Fibroblast of peridontal ligament (primary cell): ENCODE measurements around the gene SLC23A3.
A peak's percentile ranks its signal among the peaks of the same experiment; 100 is the strongest.

Experiments
- DNase-seq: peaks from one replicate; pipeline ENCODE4 v3.0.0-alpha.2; 2010; ENCODE audit errors: extremely low read depth

Gene SLC23A3, protein sequence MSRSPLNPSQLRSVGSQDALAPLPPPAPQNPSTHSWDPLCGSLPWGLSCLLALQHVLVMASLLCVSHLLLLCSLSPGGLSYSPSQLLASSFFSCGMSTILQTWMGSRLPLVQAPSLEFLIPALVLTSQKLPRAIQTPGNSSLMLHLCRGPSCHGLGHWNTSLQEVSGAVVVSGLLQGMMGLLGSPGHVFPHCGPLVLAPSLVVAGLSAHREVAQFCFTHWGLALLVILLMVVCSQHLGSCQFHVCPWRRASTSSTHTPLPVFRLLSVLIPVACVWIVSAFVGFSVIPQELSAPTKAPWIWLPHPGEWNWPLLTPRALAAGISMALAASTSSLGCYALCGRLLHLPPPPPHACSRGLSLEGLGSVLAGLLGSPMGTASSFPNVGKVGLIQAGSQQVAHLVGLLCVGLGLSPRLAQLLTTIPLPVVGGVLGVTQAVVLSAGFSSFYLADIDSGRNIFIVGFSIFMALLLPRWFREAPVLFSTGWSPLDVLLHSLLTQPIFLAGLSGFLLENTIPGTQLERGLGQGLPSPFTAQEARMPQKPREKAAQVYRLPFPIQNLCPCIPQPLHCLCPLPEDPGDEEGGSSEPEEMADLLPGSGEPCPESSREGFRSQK

DNA sequence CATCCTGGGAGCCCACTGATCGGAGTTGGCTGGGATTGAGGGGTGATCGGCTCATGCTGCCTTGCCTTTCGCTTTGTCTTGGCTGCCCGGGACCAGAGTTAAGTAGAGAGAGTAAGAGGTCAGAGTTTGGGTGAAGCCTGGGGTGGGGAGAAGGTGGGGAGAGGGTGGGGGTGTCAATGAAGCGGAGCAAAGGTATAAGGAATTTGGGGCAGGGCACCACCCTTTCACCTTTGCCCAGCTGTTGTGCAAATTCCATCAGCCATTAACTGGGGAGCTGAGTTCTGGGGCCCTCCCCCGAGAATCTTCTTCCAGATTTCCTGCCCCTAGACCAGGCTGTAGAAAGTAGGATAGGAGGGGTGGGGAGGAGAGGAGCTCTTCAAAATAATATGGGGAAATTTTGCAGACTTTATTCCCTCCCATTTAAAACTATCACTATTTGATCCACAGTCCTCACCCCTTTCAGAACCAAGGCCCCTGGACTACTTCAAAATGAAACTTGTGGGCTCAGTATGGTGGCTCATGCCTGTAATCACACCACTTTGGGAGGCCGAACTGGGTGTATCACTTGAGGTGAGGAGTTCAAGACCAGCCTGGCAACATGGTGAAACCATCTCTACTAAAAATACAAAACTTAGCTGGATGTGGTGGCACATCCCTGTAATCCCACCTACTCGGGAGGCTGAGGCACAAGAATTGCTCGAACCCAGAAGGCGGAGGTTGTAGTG lies at the start of gene SLC23A3:
TSS of gene SLC23A3 (minus strand) at position 100 of the 725 bp plus-strand sequence. CDS start at position 55, 45 bp downstream.
- no peak for DNase-seq

DNA sequence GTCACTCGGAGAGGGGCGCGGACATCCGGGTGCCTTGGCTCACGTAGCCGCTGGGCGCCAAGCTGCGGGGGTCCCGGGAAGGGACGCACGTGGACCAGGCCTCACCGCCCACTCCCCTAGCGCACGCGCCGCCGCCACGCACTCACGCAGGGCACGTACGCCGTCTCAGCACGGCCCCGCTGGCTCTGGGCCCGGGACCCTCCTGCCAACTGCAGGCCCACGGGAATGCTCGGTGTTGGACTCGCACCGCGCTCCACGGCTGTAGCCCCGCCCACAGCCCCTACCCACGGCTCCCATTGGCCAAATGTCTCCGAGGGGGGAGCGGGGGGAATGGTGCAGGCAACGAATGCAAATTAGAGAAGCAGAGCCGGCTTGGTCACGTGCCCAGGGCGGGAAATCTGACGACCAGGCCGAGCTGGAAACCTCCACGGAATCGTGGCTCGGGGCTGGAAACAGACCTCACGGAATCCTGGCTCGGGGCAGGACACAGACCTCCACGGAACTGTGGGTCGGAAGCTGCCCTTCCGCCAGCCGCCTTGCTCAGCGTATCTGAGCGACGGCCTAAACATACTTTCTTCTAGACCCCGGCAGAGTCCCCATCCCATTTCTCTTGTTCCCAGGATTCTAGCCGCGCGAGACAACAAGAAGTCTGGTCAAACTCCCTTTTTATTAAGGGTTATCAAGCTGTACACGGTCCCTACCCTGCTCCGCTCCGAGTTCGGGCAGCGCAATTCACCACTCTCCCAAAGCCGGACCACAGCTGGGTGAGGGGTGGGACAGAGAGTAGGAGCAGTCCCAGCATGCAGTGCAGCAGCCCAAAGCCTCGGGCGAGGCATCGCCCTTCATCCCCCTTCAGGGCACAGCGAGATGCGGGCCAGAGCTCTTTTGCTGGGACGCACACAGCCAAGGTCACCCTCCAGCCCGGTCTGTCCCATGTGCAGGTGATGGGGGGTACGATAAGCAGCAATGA lies 49.2 kb upstream of the SLC23A3 start, which contains the start of gene ABCB6:
TSS of gene ABCB6 (minus strand) at position 227 of the 970 bp plus-strand sequence. CDS start 285 bp downstream, outside the sequence.
- peak; percentile 94 for DNase-seq

DNA sequence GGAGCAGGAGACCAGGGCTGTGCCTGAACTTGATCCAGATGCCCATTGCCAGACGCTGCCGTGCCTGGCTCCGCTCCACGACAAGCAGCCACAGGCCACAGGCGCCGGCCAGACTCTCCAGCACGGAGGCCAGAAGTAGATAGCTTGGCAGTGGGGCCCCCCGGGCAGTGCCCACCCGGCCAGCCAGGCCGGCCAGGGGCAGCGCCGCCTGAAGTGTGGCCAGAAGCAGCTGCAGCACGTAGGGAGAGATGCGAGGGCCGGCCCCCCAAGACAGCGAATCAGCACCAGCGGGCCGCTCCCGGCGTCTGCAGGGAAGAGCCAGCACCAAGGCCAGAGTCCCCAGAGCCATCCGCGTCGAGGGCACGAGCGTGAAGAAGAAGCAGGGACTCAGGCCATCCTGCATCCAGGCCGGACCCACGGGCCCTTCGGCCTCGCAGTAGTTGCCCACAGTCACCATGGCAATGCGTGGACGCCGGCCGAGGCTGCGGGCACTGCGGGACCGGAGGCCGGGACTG lies 48.4 kb upstream of the SLC23A3 start:
- no peak for DNase-seq

DNA sequence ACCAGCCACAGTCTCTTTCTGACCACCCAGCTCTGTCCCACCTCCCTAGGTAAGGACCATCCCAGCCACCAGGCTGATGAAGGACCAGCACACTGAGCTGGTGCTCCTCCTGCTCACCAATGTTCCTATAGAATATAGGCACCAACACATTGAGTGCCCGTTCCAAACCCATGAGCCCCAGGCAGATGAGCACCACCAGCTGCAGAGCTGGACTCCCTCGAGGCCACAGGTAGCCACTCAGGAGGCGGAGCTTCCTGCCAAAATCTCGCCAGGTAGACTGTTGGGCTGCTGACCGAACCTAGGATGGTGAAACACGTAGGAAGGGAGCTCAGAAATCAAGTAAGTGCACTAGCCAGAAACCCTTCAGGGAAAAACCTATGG lies 46.7 kb upstream of the SLC23A3 start:
- no peak for DNase-seq

DNA sequence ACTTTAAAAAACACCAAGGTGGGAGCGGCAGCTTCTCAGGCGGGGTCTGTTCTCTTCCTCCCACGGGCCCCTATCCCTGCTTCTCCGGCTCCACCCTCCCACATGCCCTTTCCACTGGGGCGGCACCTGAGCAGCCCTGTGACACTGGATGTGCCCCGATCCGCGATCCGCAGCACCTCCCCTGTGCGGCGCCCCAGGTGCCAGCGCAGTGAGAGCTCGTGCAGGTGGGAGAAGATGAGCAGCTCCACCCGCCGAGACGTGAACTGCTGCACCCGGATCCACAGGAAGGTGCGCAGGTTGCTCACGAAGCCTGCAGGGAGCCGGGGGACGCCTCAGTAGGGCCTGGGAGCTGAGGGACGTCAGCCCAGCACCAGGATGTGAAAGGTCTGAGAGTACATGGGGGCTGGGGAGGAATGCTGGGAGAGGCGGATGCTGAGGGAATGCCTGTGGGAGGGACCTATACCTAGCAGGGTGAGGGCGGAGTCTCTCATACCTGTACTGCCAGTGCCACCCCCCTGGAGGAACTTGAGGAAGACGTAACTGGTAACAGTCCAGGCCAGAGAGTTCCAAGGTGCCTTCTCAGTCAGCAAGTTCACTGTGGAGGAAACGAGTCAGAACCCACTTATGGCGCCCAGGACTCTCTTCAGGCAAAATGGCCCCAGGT lies 46.2 kb upstream of the SLC23A3 start:
- DNase-seq, result no peak

DNA sequence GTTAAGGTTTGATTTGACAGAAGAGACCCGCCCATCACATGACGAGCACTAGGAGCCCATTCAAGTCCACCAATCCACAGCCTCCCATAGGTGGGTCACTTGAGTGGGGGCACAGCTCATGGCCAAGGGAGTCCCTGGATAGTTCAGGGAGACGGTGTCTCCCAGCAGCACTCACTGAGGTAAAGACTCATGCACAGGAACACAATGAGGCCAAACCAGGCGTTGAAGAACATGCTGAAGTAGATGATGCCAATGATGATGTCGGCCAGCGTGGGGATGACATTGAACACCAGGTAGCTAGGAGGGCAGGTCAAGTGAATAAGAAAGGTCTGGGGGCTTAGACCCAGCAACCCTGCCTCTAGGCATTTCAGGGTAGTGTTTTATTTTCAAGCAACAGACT lies 45.0 kb upstream of the SLC23A3 start:
- no peak for DNase-seq

DNA sequence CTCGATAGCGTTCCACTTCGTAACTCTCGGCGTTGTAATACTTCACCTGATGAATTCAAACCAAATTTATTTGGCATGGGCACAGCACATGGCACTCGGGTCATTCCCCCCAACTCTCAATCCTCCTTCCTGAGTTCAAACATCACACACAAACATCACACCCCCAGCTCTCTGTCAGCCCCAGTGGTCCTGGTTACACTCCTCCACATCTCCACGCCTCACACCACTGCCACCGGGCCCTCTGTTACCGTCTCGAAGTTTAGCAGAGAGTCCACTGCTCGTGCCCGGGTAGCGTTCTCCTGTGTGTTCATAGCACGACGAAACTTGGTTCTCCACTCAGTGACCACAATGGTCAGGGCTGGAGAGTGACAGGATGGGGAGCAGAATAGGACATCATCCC lies 44.3 kb upstream of the SLC23A3 start:
- DNase-seq, result no peak

DNA sequence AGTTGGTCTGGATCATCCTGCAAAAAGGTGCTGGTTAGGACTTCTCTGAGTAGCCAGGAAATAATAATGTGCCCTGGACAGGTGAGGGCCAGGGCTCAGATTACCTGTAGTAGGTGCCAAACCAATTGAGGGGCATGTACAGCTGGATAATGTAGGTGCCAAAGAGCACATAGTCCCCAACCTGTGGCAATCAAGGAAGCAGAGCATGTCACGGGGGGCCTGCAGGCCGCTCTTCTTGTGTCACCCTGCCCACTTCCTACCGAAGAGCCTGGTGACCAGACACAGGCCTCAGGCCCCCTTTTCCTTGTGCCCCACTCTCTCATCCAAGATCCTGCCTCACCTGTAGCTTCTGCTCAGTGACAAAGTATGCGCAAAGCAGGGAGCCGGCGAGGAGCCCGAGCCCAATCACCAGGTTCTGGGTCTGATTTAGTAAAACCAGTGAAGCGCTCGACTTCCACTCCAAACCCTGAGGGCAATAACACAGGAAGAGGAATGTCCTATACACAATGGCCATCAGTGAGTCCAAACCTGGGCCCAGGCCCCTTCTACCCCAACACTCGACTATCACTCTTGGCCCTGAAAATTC lies 43.8 kb upstream of the SLC23A3 start:
- no peak for DNase-seq

DNA sequence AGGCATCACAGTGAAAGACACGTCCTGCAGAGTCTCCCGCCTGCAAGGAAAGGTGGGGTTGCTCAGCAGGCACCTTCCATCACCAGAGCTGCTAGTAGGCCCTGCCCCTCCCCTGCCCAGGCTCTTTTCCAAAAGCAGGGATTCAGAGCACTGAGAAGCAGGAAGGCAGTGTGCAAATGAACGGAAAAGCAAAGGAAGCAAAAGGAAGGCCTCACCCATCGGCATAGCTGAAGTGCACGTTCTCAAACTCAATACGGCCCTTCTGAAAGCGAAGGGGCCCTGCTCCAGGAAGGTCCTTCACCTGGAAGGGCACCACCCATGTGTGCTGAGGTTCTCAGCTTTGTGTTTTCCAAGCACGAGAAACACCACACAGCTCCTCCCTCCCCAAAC lies 43.2 kb upstream of the SLC23A3 start:
- no peak for DNase-seq

DNA sequence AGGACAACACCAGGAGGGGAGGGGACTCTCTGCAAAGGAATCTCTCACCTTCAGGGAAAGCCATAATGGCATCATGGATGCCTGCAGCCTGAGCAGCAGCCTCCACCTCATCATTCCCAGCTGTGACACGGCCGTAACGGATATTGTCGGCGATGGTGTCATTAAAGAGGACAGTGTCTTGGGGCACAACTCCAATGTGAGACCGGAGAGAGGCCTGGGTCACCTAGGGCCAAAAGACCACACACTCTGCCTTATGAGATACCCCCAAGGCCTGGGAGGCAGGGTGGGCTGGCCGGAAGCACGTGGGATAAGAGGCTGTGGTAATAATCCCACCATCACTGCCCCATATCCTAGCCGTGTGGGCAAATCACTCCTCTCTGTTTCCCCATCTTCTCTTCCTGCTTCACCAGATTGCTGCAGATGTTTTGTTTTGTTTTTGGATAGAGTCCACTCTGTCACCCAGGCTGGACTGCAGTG lies 41.1 kb upstream of the SLC23A3 start:
- DNase-seq, result no peak

DNA sequence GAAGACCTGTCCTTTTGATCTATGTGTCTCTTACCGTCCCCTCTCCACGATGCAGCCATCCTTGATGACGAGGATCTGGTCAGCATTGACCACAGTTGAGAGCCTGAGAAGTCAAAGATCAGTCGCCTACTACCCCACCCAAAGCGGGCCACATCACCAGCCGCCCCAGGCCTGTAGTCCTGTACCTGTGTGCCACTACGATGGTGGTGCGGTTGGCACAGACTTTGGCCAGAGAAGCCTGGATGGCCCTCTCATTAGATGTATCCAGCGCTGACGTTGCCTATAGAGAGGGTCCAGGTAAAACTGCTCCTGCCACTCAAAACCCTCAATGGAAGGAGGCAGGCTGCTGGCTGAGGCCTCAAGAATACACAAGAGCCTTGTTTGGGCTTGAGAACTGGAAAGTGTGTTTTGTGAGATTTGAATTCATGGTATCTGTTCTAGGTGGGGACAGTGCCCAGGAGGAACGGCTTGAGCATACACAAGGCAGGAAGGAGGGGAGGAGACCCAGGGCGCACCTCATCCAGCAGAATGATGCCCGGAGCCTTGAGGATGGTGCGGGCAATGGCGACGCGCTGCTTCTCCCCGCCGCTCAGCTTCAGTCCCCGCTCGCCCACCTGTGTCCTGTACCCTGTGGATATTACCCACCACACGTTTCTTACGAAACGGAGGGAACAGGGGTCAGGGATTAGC lies 40.5 kb upstream of the SLC23A3 start:
- DNase-seq, result no peak

DNA sequence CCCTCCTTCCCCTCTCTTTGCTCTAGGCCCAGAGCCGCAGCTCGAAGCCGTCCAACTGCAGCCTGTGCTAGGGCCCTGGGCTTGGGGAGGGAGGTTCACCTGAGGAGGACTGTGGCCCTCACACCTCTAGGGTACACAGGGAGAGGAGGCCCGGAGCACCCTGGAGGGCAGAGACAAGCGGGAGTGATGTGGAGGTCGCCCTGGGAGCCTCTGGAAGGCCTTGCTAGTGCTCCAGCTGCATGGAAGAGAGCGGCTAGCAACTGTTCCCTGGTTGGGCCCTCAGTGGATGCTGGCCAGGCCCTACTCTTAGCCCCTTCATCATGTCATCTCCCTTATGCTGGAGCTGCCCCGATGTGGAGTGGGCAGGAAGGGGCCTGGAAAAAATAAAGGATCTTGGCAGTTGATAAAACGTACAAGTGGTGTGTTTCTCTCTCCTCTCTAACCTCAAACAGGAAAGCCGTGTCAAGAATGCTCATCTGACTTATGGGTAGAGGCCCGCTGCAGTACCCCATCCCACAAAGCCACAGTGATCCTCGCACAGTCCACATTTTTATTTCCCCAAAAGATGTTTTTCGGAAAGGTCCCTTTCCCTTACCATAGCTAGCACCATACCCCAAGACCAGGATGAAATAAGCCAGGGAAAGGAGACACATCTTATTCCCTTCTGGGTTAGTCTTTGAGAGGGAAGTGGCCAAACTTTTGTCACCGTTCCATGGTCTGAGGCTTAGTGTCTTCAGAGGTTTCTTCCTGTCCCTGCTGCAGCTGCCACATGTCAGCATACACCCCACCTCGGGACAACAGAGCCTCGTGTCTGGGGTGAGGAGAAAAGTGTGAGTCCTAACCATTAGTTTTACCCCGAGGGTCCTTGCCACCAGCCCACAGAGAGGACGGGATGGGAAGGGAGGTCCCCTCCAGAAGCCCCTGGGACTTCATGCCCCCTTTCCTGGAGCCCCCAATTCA lies 39.7 kb upstream of the SLC23A3 start:
- no peak for DNase-seq

DNA sequence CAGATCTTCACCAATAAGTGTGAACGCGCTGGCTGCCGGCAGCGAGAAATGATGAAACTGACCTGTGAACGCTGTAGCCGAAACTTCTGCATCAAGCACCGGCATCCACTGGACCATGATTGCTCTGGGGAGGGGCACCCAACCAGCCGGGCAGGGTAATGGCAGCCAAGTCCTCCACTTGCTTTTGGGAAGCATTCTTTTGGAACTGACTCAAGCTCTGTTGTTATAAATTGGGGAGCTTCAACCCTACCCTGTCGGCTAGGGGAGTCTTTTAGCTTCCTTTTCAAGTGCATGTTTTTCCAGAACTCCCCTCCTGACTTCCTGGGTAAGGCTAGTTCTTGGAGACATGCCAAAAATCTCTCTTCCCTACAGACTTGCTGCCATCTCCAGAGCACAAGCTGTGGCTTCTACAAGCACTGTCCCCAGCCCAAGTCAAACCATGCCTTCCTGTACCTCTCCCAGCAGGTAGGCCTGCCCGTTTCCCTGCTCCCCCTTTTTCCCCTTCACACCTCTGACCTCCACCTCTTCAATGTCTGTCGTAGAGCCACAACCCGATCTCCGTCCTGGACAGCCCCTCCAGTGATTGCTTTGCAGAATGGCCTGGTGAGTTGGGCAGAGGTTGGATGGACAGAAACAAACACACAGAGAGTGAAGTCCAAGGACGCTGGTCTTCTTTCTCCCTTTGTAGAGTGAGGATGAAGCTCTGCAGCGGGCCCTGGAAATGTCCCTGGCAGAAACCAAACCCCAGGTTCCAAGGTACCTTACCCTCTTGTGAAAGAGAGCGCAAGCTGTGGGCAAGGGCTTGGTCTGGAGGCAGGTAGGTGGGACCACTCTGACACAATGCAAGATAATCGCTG lies 38.3 kb upstream of the SLC23A3 start:
- DNase-seq, result peak; percentile 59

DNA sequence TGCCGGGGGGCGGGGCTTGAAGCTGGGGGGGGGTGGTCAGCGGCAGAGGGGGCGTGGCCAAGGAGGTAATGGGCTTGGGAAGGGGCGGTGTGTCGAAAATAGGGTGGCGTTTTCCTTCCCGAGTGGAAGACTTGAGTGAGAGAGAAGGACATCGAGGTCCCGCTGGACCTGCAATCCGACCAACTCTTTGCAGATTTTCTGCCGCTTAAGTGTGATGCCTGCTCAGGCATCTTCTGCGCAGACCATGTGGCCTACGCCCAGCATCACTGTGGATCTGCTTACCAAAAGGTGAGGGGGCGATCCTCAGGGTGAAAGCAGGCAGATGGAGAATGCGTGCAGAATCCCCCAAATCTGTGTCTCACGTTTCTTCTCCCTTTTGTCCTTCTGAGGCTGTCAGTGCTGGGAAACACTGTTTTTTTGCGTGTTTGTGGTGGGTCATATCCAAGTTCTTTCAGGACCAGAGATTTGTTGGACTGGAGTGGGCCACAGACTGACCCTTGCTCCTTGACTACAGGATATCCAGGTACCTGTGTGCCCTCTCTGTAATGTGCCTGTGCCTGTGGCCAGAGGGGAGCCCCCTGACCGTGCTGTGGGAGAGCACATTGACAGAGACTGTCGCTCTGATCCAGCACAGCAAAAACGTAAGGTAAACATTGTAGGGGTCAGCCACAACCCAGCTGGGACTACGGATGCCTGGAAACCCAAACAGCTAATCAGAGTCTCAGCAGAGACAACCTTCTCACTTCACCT lies 37.5 kb upstream of the SLC23A3 start:
- no peak for DNase-seq

DNA sequence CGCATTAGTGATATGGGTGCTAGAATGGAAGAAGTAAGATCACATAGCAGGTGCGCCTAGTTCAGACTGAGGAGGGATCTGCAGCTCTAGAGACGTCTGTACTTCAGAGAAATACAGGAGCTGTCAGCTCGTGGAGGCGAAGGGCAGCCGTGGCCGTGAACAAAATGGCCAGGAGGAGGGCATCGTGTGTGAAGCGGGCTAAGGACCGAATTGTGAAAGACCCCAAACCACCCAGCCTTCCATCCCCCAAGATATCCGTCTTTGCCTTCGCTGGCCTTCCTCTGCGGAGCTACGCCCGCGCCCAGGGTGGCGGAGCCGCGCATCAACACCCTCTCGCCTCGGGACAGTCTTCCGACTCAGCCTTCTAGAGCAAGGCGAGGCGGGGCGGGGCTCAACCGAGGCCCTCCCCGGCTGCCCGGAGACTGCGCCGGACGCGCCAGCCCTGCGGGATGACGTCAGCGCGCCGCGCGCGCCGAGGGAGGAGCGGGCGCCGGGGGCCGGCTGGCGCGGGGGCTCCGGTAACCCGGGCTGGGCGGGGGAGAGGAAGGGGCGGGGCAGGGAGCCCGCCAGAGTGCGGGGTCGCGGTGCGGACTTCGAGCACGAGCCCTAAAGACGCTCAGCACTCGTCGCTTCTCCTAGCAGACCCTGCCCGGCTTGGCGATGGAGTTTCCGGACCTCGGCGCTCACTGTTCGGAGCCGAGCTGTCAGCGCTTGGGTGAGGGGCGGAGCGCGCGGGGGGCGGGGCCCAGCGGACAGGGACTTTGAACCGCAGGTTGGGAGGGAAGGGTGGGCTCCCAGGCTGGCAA lies 36.7 kb upstream of the SLC23A3 start, which contains the start of gene ZFAND2B:
TSS of gene ZFAND2B (plus strand) at position 455 of the 806 bp plus-strand sequence. CDS start at position 661, 206 bp downstream.
- peak; percentile 84 for DNase-seq

DNA sequence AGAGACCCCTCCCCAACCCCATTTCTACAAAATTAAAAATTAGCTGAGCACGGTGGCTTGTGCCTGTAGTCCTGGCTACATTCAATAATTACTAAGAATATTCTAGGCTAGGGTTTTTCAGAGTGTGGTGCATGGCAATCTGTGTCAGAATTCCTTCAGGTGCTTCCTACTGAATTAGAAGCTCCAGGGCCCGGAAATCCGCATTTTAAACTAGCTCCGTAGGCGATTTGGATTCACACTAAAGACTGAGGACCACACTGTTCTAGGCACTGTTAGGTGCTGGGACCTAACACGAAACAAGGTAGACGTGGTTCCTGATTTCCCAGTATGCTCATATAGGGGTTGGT lies 36.1 kb upstream of the SLC23A3 start:
- DNase-seq, result no peak
